ENCODE results near the gene PIGS.
"Not testable (repeated sequence)": the region's sequence is repeated elsewhere in the genome, so short reads cannot be mapped to it uniquely, and the experiment has no call there.

Gene PIGS

DNA sequence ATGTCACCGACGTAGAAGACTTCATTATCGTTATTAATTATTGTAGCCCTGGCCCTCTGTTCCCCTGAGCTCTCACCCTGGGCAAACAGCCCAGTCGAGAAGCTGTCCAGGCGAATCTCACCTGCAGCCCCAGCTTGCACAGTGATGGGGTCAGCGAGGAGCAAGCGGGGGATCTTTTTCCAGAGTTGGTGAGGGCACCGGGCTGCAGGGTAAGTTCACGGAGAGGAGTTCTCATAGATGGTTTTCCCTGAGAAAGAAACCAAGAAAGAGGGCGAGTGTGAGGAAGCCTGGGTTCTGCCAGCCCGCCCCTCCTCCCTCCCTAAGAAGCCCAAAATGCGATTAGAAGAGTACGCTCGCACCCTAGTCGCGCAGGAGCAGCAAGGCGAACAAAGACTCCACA is 27.1 kb upstream of the PIGS start:
- no peak for DNase-seq
- H3K27ac Mint-ChIP-seq, result peak overlapping the region; percentile 96
- H3K9me3 Mint-ChIP-seq, result no peaks in the 10 kb centered on the region
- H3K27me3 Mint-ChIP-seq, result no peaks in the 10 kb centered on the region
- ATAC-seq (replicated peaks), result no peak
- H3K4me3 Mint-ChIP-seq, result peak overlapping the region; percentile 88 to 93
- peaks cover 22 to 23% of the 10 kb centered on the region in 2 donors for H3K4me1 Mint-ChIP-seq (ENCODE audit: low read depth in 2 of 2)
- H3K36me3 Mint-ChIP-seq (ENCODE audit: insufficient read depth), result peaks cover 14% of the 10 kb centered on the region

- H3K4me1 Mint-ChIP-seq (ENCODE audit: low read depth in 2 of 2), result peaks cover 22 to 23% of the 10 kb centered on the region in 2 donors
- no peak for DNase-seq
- H3K27me3 Mint-ChIP-seq, result no peaks in the 10 kb centered on the region
- H3K36me3 Mint-ChIP-seq (ENCODE audit: insufficient read depth), result peaks cover 14% of the 10 kb centered on the region
- ATAC-seq (replicated peaks), result no peak
- peak overlapping the region; percentile 88 to 93 for H3K4me3 Mint-ChIP-seq
- H3K27ac Mint-ChIP-seq, result peak overlapping the region; percentile 96
- H3K9me3 Mint-ChIP-seq, result no peaks in the 10 kb centered on the region
These were observed 26.5 kb upstream of the PIGS start for GRCh38 chr17:28597606-28598383.

DNA sequence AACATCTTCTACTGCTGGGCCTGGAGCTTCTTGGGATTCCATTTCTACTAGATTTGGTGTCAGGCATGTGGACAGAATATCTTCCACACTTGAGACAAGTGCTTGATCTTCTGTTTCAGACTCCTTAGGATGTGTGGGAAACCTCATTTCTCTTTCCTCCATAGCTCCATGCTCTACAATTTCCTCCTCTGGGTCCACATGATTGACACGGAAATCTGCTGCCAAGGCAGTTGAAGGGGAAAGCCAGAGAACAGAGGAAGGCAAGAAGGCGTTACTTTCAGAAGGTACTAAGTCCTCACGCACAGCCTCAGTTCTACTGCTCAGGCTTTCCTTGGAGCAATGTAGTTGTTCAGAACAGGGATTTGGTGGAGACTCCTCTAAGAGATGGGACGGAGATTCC is 20.9 kb upstream of the PIGS start:
- Mint-ChIP-seq H3K4me1 (ENCODE audit: low read depth in 2 of 2) (no peaks in the 10 kb centered on the region), H3K27ac (no peak overlapping the region)

GRCh38 chr17:28585851-28586250 is 14.5 kb upstream of the PIGS start:
- no peak overlapping the region for H3K27ac Mint-ChIP-seq
- ATAC-seq (replicated peaks) (no peak), DNase-seq (no peak)
- no peaks in the 10 kb centered on the region for H3K4me1 Mint-ChIP-seq (ENCODE audit: low read depth in 2 of 2)
- H3K4me3 Mint-ChIP-seq, result no peak overlapping the region
- H3K36me3 Mint-ChIP-seq (ENCODE audit: insufficient read depth), result no peaks in the 10 kb centered on the region
- no peaks in the 10 kb centered on the region for H3K9me3 Mint-ChIP-seq
- H3K27me3 Mint-ChIP-seq, result no peaks in the 10 kb centered on the region

More for the DNA sequence above, 20.9 kb upstream of the PIGS start:
- Mint-ChIP-seq H3K4me3 (no peak overlapping the region), H3K9me3 (no peaks in the 10 kb centered on the region), H3K36me3 (ENCODE audit: insufficient read depth) (no peaks in the 10 kb centered on the region), H3K27me3 (no peaks in the 10 kb centered on the region)
- ATAC-seq (replicated peaks) (no peak), DNase-seq (no peak)

GRCh38 chr17:28584434-28584833 is 13.1 kb upstream of the PIGS start:
- Mint-ChIP-seq H3K27me3 (no peaks in the 10 kb centered on the region), H3K4me3 (no peak overlapping the region), H3K9me3 (no peaks in the 10 kb centered on the region), H3K27ac (no peak overlapping the region), H3K36me3 (ENCODE audit: insufficient read depth) (no peaks in the 10 kb centered on the region), H3K4me1 (ENCODE audit: low read depth in 2 of 2) (no peaks in the 10 kb centered on the region)
- ATAC-seq (replicated peaks), result no peak
- no peak for DNase-seq

DNA sequence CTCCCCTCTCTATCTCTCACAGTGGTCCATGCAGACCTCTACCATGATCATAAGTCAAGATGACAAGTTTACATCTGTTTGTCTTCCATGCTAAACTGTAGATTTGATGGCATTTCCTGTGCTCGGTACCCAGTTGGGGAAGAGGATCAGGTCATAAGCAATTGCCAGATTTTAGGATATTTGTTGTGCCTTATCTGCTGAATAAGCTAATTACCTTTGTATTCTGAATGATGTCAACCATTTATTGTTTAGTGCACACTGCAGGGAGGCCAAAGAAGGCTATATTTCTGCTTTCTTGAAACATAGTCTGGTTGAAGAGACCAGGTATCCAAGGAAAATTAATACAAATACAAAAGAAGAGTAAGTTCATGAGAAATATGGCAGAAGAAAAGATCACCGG is 11.2 kb upstream of the PIGS start:
- Mint-ChIP-seq H3K27me3 (no peaks in the 10 kb centered on the region), H3K4me3 (no peak overlapping the region), H3K4me1 (ENCODE audit: low read depth in 2 of 2) (no peaks in the 10 kb centered on the region), H3K9me3 (no peaks in the 10 kb centered on the region), H3K27ac (no peak overlapping the region), H3K36me3 (ENCODE audit: insufficient read depth) (no peaks in the 10 kb centered on the region)
- DNase-seq (no peak), ATAC-seq (replicated peaks) (no peak)

- Mint-ChIP-seq H3K27ac (no peak overlapping the region), H3K27me3 (no peaks in the 10 kb centered on the region), H3K4me3 (no peak overlapping the region), H3K36me3 (ENCODE audit: insufficient read depth) (peaks cover 4% of the 10 kb centered on the region), H3K4me1 (ENCODE audit: low read depth in 2 of 2) (peaks cover 12% of the 10 kb centered on the region in 2 donors), H3K9me3 (no peaks in the 10 kb centered on the region)
- no peak for ATAC-seq (replicated peaks)
- no peak for DNase-seq
These were observed 9.6 kb upstream of the PIGS start for GRCh38 chr17:28580959-28581358.

GRCh38 chr17:28579526-28579925 is 8.2 kb upstream of the PIGS start:
- DNase-seq, result no peak
- Mint-ChIP-seq H3K4me3 (no peak overlapping the region), H3K27ac (no peak overlapping the region), H3K9me3 (no peaks in the 10 kb centered on the region), H3K36me3 (ENCODE audit: insufficient read depth) (peaks cover 4% of the 10 kb centered on the region), H3K27me3 (no peaks in the 10 kb centered on the region), H3K4me1 (ENCODE audit: low read depth in 2 of 2) (peaks cover 15% of the 10 kb centered on the region in 2 donors)
- ATAC-seq (replicated peaks), result no peak

DNA sequence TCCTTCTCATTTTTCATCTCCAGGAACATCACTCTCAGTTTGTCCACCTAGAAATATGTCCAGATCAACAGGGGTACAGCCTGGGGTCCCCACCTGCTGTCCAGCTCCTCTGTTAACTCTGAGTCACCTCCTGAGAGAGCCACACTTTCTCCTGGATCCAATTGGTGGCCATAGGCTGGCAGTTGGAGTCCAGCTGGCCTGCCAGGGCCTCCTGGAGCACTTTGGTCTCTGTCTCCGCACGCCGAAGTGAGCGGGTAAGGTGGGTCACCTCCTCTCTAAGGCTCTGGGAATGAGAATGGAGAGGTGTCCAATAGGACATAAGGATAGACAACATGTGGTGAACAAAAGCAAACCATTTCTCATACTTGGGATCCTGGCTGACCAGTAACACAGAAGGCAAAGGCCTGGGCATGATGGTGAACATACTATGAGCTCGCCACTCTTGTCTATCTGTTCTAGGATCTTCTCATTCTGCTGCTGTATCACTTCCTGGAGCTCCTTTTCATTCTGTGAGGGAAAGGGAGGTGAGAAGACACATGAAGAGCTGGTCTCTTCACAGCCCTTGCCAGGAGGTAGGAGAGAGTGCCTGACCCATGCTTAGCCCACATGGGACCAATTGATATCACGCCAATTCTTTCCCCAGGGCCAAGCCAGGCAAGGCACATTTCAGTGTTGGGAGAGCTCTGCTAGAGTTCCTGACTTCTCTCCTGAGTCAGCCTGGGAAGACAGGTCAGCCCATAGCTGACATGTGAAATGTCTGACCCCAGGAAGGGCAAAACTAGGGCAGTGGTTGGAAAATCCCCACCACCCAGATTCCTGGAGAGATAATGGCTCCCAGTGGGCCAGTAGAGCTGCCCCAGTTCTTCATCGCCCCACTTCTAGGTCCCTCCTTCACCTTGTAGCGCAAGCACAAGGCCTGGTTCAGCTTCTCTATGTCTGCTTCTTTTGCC is 7.2 kb upstream of the PIGS start:
- peaks cover 15% of the 10 kb centered on the region in 2 donors for H3K4me1 Mint-ChIP-seq (ENCODE audit: low read depth in 2 of 2)
- no peaks in the 10 kb centered on the region for H3K27me3 Mint-ChIP-seq
- no peak overlapping the region for H3K27ac Mint-ChIP-seq
- no peak for DNase-seq
- no peak overlapping the region for H3K4me3 Mint-ChIP-seq
- no peak for ATAC-seq (replicated peaks)
- H3K9me3 Mint-ChIP-seq, result no peaks in the 10 kb centered on the region
- H3K36me3 Mint-ChIP-seq (ENCODE audit: insufficient read depth), result peaks cover 4% of the 10 kb centered on the region

DNA sequence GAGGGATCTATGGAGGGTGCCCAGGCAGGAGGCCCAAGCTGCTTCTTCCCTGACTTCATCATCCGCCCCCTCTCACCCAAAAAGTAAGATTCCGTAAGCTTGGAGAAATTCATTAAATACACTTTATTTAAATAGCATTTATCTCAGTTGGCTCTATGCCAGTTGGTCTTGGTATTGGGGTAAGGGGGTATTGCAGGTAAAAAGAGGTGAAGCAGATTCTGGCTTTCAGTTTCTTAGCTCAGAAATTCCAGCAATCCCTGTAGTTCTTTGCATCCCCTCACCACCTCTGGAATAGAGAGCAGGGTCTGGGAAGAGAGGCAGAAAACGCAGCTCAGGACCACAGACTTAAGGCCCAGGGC is 6.1 kb upstream of the PIGS start:
- Mint-ChIP-seq H3K4me1 (ENCODE audit: low read depth in 2 of 2) (peaks cover 20 to 22% of the 10 kb centered on the region in 2 donors), H3K36me3 (ENCODE audit: insufficient read depth) (peaks cover 6% of the 10 kb centered on the region), H3K27me3 (no peaks in the 10 kb centered on the region), H3K9me3 (no peaks in the 10 kb centered on the region), H3K27ac (peak overlapping the region in 1 of 2 donors; percentile 80), H3K4me3 (peak overlapping the region; percentile 79 to 83)
- no peak for ATAC-seq (replicated peaks)
- no peak for DNase-seq

- DNase-seq (peak; percentile 97 to 98 (median 98)), ATAC-seq (replicated peaks) (peak; percentile 96)
- H3K36me3 Mint-ChIP-seq (ENCODE audit: insufficient read depth), result peaks cover 8% of the 10 kb centered on the region
- H3K4me3 Mint-ChIP-seq, result peak within 1 kb of the TSS; percentile 79 to 83
- H3K4me1 Mint-ChIP-seq (ENCODE audit: low read depth in 2 of 2), result peaks cover 25 to 27% of the 10 kb centered on the region in 2 donors
- H3K9me3 Mint-ChIP-seq, result no peaks in the 10 kb centered on the region
- no peaks in the 10 kb centered on the region for H3K27me3 Mint-ChIP-seq
- H3K27ac Mint-ChIP-seq, result peak within 1 kb of the TSS; percentile 80
These were observed 5.6 kb upstream of the PIGS start, which contains the start of gene ALDOC for GRCh38 chr17:28576758-28577465. Gene ALDOC, minus strand, starts transcription at chr17:28576895. Its CDS starts 1,363 bp downstream, at chr17:28575532.

GRCh38 chr17:28576016-28576415 is 4.7 kb upstream of the PIGS start:
- DNase-seq; H3K27me3 Mint-ChIP-seq; H3K36me3 Mint-ChIP-seq (ENCODE audit: insufficient read depth); H3K9me3 Mint-ChIP-seq; ATAC-seq (replicated peaks): not testable (repeated sequence)
- H3K4me3 Mint-ChIP-seq, result peak overlapping the region; percentile 79 to 83
- peak overlapping the region; percentile 80 for H3K27ac Mint-ChIP-seq
- H3K4me1 Mint-ChIP-seq (ENCODE audit: low read depth in 2 of 2), result peaks cover 26 to 28% of the 10 kb centered on the region in 2 donors

GRCh38 chr17:28575126-28575795 is 3.9 kb upstream of the PIGS start:
- H3K27ac Mint-ChIP-seq, result no peak overlapping the region
- ATAC-seq (replicated peaks), result no peak
- H3K4me3 Mint-ChIP-seq, result no peak overlapping the region
- H3K36me3 Mint-ChIP-seq (ENCODE audit: insufficient read depth), result peaks cover 10% of the 10 kb centered on the region
- H3K4me1 Mint-ChIP-seq (ENCODE audit: low read depth in 2 of 2), result peaks cover 31 to 33% of the 10 kb centered on the region in 2 donors
- H3K9me3 Mint-ChIP-seq, result no peaks in the 10 kb centered on the region
- no peaks in the 10 kb centered on the region for H3K27me3 Mint-ChIP-seq
- no peak for DNase-seq
